ENCODE data around the gene MAP3K7.

GRCh38 chr6:90493332-90493731, 93.5 kb downstream of the MAP3K7 start:
- no peak for TF ChIP-seq CTCF (IDR thresholded peaks at IDR 0.05; ENCODE audit: control extremely low read depth in 1 of 3, insufficient read depth in 1 of 3, low read depth in 1 of 3, low read length in 3 of 3)
- TF ChIP-seq POLR2A (IDR thresholded peaks at IDR 0.05; ENCODE audit: control extremely low read depth in 1 of 2, low read depth in 2 of 2, low read length in 2 of 2), result no peak
- TF ChIP-seq TCF12 (IDR thresholded peaks at IDR 0.05; ENCODE audit: low read depth, low read length), result no peak
- no peak for TF ChIP-seq TBP (IDR thresholded peaks at IDR 0.05; ENCODE audit: low read depth, low read length)
- no peak for TF ChIP-seq CHD2 (IDR thresholded peaks at IDR 0.05; ENCODE audit: low read length)
- no peak for TF ChIP-seq EP300 (IDR thresholded peaks at IDR 0.05; ENCODE audit: borderline replicate concordance in 1 of 2, low read depth in 2 of 2, low read length in 2 of 2)
- no peak for TF ChIP-seq ATF3 (IDR thresholded peaks at IDR 0.05; ENCODE audit: insufficient read depth, low read depth, low read length)
- TF ChIP-seq GABPA (IDR thresholded peaks at IDR 0.05; ENCODE audit: borderline replicate concordance, insufficient read depth, low read length), result no peak

Data from H1 (cell line).